GM13976 (cell line): ENCODE data around the gene KRT81.

ENCODE experiments used
- DNase-seq: peaks from one replicate; pipeline ENCODE4 v3.0.0; 2012; ENCODE audit warnings: low spot score
- CTCF ChIP-seq: IDR thresholded peaks from 2 replicates; pipeline ENCODE4 v1.5.1; 2012; ENCODE audit warnings: borderline replicate concordance, mild to moderate bottlenecking; ENCODE audit not compliant: insufficient read depth; ENCODE audit errors: extremely low read depth, missing control alignments, control extremely low read depth
- in situ Hi-C: fragments of 300-500 bp; cut with MboI; formaldehyde crosslinking; loops from one replicate; pipeline ENCODE4 v1.12.0; 2022; ENCODE audit warnings: low sequenced_read_pairs, mixed read lengths, inconsistent platforms; ENCODE audit not compliant: unreplicated experiment

The KRT81 gene

GRCh38 chr12:52239767-52240166 is 51.6 kb downstream of the KRT81 start:
- in situ Hi-C loops = no loop called here
- DNase-seq = no peak

GRCh38 chr12:52238916-52239646 is 52.3 kb downstream of the KRT81 start:
- DNase-seq = no peak
- in situ Hi-C loops = no loop called here
- no peak for TF ChIP-seq CTCF

More at GRCh38 chr12:52239767-52240166, 51.6 kb downstream of the KRT81 start:
- TF ChIP-seq CTCF = no peak

- no peak for TF ChIP-seq CTCF
- in situ Hi-C loops = no loop called here
- DNase-seq = no peak
Measured at GRCh38 chr12:52238207-52238840, 53.0 kb downstream of the KRT81 start.

GRCh38 chr12:52236386-52237050 is 54.8 kb downstream of the KRT81 start:
- no peak for TF ChIP-seq CTCF
- in situ Hi-C loops = no loop called here

More at GRCh38 chr12:52236386-52237050, 54.8 kb downstream of the KRT81 start:
- DNase-seq = no peak
